Diencephalon (tissue), 1 donor: ENCODE measurements around the gene SKP2. TPM values are rescaled to one million over a fixed set of nuclear protein-coding genes. Genes with fewer than 3 reads are reported as not detected.

Source experiments
- small RNA-seq: library from RNA; depleted of rRNA; stranded (forward); fragments of <200 nt; gene quantifications from one replicate; pipeline ENCODE3, GENCODE V24; 2014
- total RNA-seq: library from RNA; depleted of rRNA; stranded (reverse); fragments of >200 nt; gene quantifications from one replicate; pipeline ENCODE4 v1.2.3, GENCODE V29; 2014

SKP2 gene
- total RNA-seq: 21.5 TPM

GRCh38 chr5:36151434-36152323, at the start of gene SKP2, which contains the start of gene LMBRD2:
Gene SKP2 (plus strand): TSS chr5:36152111. CDS start chr5:36152263, 152 bp downstream.
Gene LMBRD2 (minus strand): TSS chr5:36151887. CDS start chr5:36143349, 8,538 bp downstream.

Small RNA genes within 50 kb of the gene (small RNA-seq; reads per million reads assigned to genes)
- 0.26 reads per million, percentile 9 among the genes with 10 or more reads in this experiment for gene MIR580
- gene RNU6-1305P: not detected

Other genes with a start within 250 kb of the SKP2 start
- 6.5 TPM for gene CAPSL, start 213.5 kb upstream of the SKP2 start, total RNA-seq
- not detected for gene UGT3A1, start 160.7 kb upstream of the SKP2 start, total RNA-seq
- gene UGT3A2, start 85.2 kb upstream of the SKP2 start, total RNA-seq: 0.69 TPM
- 65.3 TPM for gene LMBRD2, start 224 bp upstream of the SKP2 start, total RNA-seq
- gene NADK2, start 89.8 kb downstream of the SKP2 start, total RNA-seq: 91.6 TPM
- 15.5 TPM for gene RANBP3L, start 149.8 kb downstream of the SKP2 start, total RNA-seq